HL-60/S4 treated with retinoic acid at 250 ng/mL for 4 days and 3 days (cell line): ENCODE data around the gene TBC1D2.

Source experiments
- in situ Hi-C: fragments of 300-500 bp; cut with MboI; formaldehyde crosslinking; loops from 2 replicates; pipeline ENCODE4 v1.7.0; 2022; ENCODE audit warnings: low sequenced_read_pairs

TBC1D2 gene

DNA sequence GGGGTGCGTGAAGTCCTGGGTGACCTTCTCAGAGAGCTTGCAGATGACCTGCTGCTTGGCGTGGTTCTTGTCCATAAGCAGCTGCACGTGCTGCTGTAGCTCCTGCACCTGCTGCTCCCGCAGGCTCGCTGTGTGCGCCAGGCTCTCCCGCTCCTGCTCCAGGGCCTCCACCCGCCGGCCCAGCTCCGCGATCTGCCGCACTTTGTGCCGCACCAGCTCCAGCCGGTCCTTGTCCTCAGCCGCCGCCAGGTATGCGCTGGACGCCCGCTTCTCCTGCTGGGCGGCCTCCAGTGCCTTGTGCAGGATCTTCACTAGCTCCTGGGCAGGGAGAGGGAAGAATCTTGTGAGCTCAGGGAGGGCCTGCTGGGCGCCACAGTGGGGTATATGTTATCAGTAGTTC is 34.5 kb downstream of the TBC1D2 start:
- in situ Hi-C loops: no loop called here

DNA sequence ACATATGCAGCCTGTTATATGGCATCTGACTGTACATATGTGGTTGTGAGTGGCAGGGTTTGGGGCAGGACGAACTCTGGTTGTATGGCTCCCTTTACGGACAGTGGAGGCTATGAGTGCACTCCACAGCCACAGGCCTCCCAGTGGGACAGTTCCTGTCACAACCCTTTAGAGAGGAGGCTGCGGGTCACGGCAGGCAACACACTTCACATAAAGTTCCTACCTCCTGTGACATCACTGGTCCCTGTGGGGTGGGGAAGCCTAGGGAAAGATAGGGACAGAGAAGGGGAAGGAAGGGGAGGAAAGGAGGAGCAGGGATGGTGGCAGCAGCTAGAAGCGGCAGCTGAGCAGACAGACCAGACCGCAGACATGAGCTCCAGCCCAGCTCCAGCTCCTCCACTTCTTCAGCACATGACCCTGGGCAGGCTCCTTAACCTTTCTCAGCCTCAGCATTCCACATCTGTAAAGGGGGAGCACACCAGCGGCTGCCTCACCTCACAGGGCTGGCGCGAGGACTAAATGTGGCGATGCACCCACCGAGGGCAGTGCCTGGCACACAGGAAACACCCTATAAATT is 35.6 kb downstream of the TBC1D2 start:
- in situ Hi-C loops: no loop called here

DNA sequence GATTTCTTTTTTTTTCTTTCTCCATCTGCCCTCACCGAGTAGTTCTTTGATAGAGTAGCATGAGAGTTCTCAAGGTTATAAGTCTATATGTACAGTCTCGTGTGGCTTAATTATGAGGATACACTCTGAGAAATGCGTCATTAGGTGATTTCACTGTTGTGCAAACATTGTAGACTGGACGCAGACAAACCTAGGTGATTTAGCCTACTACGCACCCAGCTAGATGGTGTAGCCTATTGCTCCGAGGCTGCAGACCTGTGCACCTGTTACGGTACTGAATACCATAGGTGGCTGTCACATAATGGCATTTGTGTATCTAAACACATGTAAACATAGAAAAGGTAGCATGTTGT is 36.1 kb downstream of the TBC1D2 start:
- in situ Hi-C loops: no loop called here

DNA sequence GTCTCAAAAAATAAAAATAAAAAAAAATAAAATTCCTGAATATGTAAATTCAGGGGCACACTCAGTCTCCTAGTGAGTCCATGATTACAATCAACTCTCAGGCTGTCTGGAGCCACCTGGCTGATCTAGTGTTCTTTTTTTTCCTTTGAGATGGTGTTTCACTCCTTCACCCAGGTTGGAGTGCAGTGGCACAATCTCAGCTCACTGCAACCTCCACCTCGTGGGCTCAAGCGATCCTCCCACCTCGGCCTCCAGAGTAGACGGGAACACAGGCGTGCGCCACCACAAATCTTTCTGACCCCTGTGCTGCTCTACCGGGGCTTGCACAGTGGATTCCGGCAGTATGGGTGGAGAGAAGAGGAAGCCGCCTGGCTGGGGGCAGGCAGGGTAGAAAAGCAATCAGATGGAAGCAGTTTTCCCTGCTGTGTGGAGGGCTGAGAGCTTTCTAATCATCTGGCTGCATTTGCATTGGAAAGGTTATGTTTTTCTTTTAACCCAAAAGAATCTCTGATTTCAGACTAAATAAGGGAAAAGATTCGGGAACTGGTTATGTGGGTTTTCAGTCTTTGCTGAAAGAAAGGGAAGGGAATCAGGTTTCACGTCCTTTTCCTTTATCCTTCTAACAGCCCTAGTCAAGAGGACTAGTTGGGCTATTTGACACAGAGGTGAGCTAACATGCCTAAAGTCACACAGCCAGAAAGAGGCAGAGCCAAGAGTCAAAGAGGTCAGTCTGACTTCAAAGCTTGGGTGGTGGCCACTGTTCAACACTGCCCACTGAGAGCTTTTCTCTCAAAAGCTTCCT is 36.7 kb downstream of the TBC1D2 start:
- in situ Hi-C loops: no loop called here

DNA sequence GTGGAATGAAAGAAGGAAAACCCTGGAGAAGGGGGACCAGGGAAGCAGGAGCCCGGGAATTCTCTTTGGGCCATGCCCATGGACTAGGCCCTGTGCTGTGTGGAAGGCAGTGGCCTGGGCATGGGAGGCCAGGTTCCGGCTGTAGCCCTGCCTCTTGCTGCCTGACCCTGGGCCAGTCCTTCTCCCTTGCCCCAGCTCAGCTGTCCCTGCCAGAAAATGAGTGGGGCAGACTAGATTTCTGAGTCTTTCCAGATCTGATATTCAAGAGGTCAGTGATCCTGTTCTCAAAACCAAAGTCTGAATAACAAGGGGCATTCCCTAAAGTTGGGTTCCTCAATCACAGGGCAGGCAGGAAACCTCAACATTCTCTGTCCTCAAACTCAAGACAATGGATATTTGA is 38.2 kb downstream of the TBC1D2 start:
- in situ Hi-C loops: no loop called here

DNA sequence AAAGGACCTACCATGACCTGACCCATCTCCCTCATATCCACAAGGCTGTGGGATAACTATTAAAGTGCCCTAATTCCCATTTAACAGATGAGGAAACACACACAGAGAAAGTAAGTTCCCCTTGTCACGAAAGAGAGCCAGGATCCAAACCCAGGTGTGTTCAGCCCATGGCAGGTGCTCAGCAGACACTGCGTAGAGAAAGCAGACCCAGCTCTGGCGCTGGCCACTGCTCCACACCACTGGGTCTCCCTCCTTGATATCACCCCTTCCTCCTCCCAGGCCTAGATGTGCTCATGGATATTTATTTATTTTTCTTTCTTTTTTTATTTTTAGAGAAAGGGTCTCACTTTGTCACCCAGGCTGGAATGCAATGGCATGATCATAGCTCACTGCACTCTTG is 39.1 kb downstream of the TBC1D2 start:
- in situ Hi-C loops: no loop called here

DNA sequence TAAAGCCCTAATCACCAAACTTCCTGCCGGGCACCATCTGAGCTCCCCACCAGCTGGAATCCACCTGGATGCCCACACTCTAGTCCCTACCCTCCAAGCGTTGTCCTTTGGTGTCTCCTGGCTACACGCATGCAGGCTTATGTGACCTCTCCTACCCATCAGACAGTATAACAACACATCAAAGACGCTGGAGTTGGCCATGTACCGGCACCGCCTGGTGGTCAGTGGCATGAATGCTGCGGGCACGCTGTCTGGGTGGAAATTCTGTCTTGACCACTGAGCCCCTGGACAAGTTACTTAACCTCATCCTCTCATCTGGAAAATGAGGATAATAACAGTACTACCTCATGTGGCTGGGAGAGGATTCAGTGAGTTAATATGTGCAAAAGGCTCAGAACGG is 39.6 kb downstream of the TBC1D2 start:
- in situ Hi-C loops: no loop called here

DNA sequence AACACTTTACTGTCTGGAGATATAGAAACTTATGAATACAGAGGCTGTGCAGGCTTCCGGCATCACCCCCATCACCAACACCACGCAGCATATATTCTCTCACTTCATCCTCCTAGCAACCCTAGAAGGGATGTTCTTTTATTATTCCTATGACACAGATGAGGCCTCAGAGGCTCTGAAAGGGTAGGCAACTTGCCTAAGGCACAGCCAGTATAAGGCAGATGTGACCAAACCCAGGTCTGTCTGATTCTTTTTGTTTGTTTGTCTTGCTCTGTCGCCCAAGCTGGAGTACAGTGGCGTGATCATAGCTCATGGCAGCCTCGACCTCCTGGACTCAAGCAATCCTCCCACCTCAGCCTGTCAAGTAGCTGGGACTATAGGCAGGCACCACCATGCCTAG is 40.2 kb downstream of the TBC1D2 start:
- in situ Hi-C loops: no loop called here

DNA sequence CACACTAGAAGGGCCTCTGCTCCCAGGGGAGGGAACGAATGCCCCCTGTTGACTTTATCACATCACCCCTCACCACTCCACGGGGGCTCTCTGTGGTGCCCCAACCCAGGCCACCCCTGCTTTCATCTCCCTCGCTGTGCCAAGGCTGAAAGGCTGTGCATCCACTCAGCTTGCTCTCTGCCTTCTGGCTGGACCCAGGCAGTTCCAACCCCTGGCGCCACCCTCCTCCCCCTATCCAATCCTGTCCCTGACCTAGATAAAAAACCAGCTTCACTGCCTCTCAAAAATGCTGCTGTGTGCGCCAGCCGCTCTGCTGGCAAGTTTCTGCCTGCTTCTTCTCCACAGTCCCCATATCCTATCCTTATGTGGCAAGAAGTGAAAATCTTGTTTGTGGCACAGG is 40.6 kb downstream of the TBC1D2 start:
- in situ Hi-C loops: no loop called here

DNA sequence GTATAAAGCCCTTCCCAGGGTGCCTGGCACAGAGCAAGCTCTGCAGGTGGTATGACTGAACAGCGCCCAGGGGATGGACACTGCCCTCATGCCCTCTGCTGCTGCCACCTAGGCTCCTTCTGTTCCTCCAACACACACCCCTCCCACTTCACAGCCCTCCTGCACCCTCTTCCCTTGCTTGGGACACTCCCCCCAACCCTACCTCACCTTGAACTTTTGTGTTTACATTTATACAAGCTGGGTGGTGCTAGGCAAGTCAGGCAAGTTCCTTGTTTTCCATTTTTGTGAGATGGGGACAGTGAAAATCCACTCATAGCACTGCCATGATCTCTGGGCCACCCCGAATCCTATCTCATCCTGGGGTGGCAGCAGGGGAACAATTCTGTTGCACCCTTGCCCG is 44.2 kb downstream of the TBC1D2 start:
- in situ Hi-C loops: no loop called here

DNA sequence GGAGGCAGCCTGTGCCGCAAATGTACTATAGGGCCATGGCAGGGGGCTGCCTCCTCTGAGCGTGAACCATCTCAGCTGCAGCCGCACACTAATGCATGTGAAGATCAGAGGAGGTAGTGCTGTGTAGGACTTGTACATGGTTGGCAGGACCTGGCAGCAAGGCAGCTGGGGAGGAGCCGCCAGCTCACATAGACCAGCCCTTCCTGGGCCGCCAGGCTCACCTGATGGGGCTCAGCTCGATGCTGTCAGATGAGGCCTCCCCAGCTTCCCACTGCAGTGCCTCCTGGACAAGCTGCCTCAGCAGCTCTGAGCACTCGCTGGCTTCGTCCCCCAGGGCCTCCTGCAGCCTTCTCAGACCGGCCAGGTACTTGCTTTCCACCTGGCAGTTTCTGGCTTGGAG is 45.0 kb downstream of the TBC1D2 start:
- in situ Hi-C loops: no loop called here

DNA sequence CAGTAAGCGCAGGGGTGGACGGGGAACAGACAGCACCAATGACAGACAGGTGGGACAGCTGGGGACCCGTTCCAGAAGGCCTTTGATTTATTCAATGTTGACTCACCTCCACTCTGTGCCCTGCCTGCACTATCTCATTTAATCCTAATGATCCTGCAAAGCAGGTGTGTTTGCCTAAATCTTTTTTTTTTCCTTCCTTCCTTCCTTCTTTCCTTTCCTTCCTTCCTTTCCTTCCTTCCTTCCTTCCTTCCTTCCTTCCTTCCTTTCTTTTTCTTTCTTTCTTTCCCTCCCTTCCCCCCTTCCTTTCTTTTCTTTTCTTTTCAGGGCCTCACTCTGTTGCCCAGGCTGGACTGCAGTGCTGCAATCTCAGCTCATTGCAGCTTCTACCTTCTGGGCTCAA is 45.9 kb downstream of the TBC1D2 start:
- in situ Hi-C loops: no loop called here

DNA sequence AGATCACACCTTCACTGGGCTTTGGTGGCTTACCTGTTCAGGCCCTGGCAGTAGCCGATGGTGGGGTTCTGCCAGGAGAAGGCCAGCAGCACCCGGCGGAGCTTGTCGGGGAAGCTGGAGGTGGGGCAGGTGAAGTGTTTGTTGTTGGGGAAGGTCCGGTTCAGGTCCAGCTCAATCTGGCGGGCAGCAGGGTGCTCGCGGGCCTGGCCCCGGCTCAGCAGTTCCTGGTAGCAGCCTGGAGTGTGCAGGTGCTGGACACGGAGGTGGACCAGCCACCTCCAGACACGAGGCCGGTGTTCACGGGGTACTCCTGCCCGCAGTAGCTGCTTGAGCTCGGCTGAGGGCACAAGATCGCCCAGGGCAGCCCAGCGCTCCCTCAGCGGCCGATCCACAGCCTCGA is 46.8 kb downstream of the TBC1D2 start:
- in situ Hi-C loops: no loop called here

DNA sequence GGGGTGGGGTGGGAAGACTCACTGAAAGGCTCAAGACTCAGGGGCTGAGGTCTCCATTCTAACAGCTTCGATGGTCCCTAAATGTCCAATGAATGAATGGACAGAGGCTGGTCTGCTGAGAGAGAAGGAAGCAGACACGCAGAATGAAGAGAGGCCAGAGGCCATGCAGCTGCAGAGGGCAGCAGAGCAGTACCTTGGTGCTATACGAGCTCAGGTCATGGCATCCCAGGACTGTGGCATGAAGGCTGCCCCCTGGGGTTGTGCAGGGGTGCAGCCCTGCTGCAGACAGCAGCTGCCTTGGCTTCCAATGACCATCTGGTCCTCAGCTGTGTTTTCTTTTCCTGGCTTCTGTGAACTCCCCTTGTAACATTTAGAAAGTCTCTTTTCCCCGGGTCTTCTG is 47.8 kb downstream of the TBC1D2 start:
- in situ Hi-C loops: no loop called here

DNA sequence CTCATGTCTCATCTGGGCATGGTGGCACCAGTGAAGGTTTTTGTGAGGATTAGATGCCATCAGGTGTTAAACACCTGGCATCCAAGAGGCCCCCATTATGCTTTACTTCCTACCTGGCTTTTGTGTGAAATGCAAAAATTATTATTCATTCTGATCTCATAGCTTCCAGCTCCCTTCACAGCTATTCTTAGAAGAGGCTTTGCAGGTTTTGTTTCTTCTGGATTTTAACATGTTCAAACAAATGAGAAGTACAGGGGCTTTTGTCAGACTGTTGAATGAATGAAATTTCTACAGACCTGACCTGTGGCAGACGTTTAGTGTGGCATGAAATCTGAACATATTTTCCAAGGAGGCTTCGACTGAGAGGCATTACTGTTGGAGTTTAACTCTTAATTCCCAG is 48.7 kb downstream of the TBC1D2 start:
- in situ Hi-C loops: no loop called here

DNA sequence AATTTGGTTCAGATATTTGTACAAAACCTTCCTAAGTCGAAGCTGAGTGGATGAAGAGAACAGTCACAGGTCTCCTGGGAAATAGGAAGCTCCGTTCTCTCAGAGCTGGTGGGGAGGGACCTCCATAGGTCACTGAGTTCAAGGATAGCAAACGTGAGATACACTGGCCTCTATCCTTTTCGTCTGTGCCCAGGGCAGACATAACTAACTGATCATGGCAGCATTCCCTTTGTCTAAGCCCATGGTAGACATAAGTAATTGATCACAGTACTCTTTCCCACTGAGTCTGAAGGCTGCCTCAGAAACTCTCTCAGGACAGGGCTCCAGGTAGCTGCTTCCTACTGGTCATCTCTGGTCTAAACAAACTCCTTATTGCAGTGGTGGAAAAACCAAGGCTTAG is 50.8 kb downstream of the TBC1D2 start:
- in situ Hi-C loops: no loop called here

DNA sequence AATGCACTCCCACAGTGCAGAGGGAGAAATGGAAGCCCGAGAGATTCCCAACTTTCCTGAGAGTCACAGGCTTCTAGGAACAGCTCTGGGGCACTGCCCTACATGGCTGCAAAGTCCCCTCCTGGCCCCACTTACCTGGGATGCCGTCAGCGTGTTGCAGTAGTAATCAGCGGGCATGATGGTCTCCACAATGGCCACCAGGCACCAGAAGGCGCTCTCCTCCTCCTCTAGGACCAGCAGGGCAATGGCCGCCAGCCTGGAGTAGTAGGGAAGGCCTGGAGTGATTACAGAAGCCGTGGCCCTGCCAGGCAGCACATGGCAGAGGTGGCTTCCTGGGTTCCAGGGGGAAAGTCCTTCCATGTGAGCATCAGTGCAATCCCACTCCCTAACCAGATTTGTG is 52.3 kb downstream of the TBC1D2 start:
- in situ Hi-C loops: no loop called here

DNA sequence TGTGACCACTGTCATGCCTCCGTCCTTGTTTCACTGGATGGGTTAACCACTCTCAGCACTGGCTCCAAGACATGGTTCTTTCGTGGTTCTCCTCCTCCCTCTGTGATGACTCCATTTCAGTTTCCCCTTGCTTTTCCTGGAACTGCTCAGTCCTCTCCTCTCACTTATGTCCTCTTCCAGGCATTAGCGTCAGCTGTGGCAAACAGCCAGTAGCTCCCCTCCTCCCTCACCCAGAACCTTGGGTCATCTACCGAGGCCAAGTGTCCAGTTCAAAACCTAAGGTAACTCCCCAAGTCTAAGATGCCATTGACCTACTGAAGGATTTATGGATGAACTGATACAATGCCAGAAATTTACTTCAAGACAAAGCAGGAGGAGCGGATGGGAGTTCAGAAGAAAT is 53.2 kb downstream of the TBC1D2 start:
- in situ Hi-C loops: no loop called here

DNA sequence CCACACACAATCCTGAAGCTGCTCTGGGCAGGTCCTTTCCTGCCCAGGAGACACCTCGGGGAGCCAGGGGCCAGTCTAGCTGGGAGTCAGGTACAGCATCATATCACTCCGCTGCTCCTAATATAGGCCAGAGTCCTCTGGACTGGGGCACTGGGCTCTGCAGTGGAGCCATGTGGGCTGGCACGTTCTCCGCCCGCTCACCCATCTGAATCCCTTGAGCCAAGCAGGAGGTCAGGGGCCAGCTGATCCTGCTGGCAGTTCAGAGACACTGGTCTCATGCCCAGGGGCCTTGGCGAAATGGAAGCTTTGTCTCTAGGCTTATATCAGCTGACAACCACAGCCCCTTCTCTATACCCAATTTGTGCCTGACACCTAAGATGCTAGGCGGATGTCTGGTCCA is 53.7 kb downstream of the TBC1D2 start:
- in situ Hi-C loops: no loop called here

DNA sequence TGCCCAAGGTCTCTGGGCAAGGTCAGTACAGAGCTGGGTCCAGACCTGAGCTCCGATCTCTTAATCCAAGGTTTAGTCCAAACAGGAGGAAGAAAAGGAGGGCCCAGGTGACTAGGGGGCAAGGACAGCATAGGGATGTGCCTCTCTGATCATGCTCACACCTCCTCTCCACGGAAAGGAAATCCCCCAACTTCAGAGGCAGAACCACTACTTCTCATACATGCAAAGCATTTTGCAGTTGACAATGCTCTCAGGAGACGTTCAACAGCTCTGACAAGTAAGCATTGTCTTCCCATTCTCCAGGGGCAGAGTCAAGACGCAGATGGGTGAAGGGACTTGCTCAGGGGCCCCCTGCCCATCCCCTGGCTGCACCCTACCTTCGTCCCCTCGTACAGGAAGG is 54.3 kb downstream of the TBC1D2 start:
- in situ Hi-C loops: no loop called here

DNA sequence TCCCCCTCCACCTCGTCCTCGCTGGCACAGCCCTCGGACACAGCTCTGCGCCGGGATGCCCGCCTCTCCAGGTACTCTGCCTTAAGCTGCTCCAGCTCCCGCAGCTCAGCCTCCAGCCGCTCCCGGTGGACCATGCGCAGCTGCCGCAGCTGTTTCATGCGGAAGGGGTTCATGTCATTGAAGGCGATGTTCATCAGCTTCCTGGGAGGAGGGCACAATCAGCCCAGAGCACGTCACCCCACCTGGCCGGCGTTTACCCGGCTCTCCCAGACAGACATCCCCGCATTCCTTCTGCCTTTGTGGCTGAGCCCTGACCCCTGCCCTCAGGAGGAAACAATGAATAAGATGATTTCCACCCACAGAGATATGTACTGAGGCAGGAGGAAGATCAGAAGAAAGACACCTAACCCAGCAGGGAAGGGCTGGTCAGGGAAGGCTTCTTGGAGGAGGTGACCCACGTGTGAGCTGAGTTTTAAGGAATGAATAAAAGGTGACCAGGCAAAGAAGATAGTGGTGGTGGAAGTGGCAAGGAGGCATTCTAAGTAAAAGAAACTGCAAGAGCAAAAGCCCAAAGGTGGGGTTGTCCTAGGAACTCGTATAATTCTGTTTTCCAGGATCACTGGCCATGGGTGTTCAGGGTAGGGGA is 55.9 kb downstream of the TBC1D2 start:
- in situ Hi-C loops: no loop called here

DNA sequence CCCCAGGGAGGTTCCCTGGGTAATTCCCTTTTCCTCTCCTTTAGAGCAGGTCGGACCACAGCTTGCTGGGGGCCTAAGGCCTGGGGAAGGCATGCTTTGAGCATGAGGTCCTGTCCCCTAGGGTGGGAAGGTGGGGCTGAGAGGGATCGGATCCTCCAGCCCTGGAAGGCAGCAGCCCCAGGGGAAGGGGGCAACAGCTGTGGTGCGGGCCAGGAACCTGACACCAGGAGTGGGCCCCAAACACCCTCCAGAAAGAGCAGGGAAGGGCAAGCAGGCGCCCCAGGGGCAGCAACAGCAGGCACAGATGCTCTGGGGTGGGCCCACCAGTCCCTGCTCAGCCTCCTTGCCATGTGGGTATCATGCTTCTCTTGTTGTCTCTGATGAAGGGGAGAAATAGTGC is 59.8 kb downstream of the TBC1D2 start:
- in situ Hi-C loops: no loop called here
